Measurements from ENCODE around the gene REC114. TPM values are rescaled to one million over a fixed set of nuclear protein-coding genes. Genes with fewer than 3 reads are reported as not detected.
A peak's percentile ranks its signal among the peaks of the same experiment; 100 is the strongest.
"Not testable (repeated sequence)": the region's sequence is repeated elsewhere in the genome, so short reads cannot be mapped to it uniquely, and the experiment has no call there.

REC114 gene
- total RNA-seq, 1 experiment from 2014 or later: not detected

GRCh38 chr15:73575636-73576247, 132.8 kb downstream of the REC114 start:
- peak; percentile 19 for DNase-seq (ENCODE audit: low read depth)

GRCh38 chr15:73577593-73577992, 134.6 kb downstream of the REC114 start:
- DNase-seq (ENCODE audit: low read depth): not testable (repeated sequence)

- DNase-seq (ENCODE audit: low read depth): no peak
Measured at GRCh38 chr15:73578026-73578425, 135.1 kb downstream of the REC114 start.

- DNase-seq (ENCODE audit: low read depth): no peak
Measured at GRCh38 chr15:73582851-73583379, 140.0 kb downstream of the REC114 start.

GRCh38 chr15:73583544-73583943, 140.6 kb downstream of the REC114 start:
- no peak for DNase-seq (ENCODE audit: low read depth)

- no peak for DNase-seq (ENCODE audit: low read depth)
Measured at GRCh38 chr15:73584699-73585420, 141.9 kb downstream of the REC114 start.

GRCh38 chr15:73585871-73586654, 143.1 kb downstream of the REC114 start:
- DNase-seq (ENCODE audit: low read depth): no peak

- no peak for DNase-seq (ENCODE audit: low read depth)
Measured at GRCh38 chr15:73589766-73590165, 146.8 kb downstream of the REC114 start.

GRCh38 chr15:73590263-73590662, 147.3 kb downstream of the REC114 start:
- DNase-seq (ENCODE audit: low read depth): no peak

GRCh38 chr15:73593304-73594074, 150.5 kb downstream of the REC114 start:
- DNase-seq (ENCODE audit: low read depth): no peak

- no peak for DNase-seq (ENCODE audit: low read depth)
Measured at GRCh38 chr15:73594109-73594508, 151.1 kb downstream of the REC114 start.

- DNase-seq (ENCODE audit: low read depth): peak; percentile 27
Measured at GRCh38 chr15:73596174-73596573, 153.2 kb downstream of the REC114 start.

- no peak for DNase-seq (ENCODE audit: low read depth)
Measured at GRCh38 chr15:73597036-73597638, 154.2 kb downstream of the REC114 start.

- DNase-seq (ENCODE audit: low read depth): no peak
Measured at GRCh38 chr15:73598530-73599160, 155.7 kb downstream of the REC114 start.

GRCh38 chr15:73599934-73600333, 157.0 kb downstream of the REC114 start:
- DNase-seq (ENCODE audit: low read depth): peak; percentile 69

- no peak for DNase-seq (ENCODE audit: low read depth)
Measured at GRCh38 chr15:73600413-73601335, 157.7 kb downstream of the REC114 start.

GRCh38 chr15:73601451-73602445, 158.8 kb downstream of the REC114 start:
- DNase-seq (ENCODE audit: low read depth): peak; percentile 37

GRCh38 chr15:73602446-73602843, 159.5 kb downstream of the REC114 start:
- DNase-seq (ENCODE audit: low read depth): no peak

Data from M059J (cell line).